HAP-1 (cell line): Measurements from ENCODE around the gene ACTN1.

Source experiments
- DNase-seq, 2 experiments: peaks; one replicate each; pipeline ENCODE4 v3.0.0-alpha.2; 2016 to 2020; ENCODE audit warnings: low spot score in 2 of 2
- H3K27me3 ChIP-seq: fragments of 250-450 bp; sonication (Bioruptor Pico); 2 replicates; pipeline ENCODE4 v1.5.1; 2020; ENCODE audit warnings: low read depth, mild to moderate bottlenecking, moderate library complexity
- H3K36me3 ChIP-seq: fragments of 250-450 bp; sonication (Bioruptor Pico); replicated peaks from 2 replicates; pipeline ENCODE4 v1.5.1; 2020; ENCODE audit warnings: mild to moderate bottlenecking
- H3K4me1 ChIP-seq: fragments of 250-450 bp; sonication (Bioruptor Pico); 2 replicates; pipeline ENCODE4 v1.5.1; 2020; ENCODE audit warnings: mild to moderate bottlenecking
- H3K4me3 ChIP-seq: fragments of 250-450 bp; sonication (Bioruptor Pico); 2 replicates; pipeline ENCODE4 v1.5.1; 2020; ENCODE audit warnings: mild to moderate bottlenecking, moderate library complexity
- H3K9me3 ChIP-seq: fragments of 250-450 bp; sonication (Bioruptor Pico); 2 replicates; pipeline ENCODE4 v1.5.1; 2020; ENCODE audit warnings: mild to moderate bottlenecking, moderate library complexity
- in situ Hi-C: fragments of 300-500 bp; cut with MboI; formaldehyde crosslinking; loops from 3 replicates; pipeline ENCODE4 v1.14.3; 2020; ENCODE audit warnings: low sequenced_read_pairs, inconsistent platforms, mixed read lengths

The ACTN1 gene

DNA sequence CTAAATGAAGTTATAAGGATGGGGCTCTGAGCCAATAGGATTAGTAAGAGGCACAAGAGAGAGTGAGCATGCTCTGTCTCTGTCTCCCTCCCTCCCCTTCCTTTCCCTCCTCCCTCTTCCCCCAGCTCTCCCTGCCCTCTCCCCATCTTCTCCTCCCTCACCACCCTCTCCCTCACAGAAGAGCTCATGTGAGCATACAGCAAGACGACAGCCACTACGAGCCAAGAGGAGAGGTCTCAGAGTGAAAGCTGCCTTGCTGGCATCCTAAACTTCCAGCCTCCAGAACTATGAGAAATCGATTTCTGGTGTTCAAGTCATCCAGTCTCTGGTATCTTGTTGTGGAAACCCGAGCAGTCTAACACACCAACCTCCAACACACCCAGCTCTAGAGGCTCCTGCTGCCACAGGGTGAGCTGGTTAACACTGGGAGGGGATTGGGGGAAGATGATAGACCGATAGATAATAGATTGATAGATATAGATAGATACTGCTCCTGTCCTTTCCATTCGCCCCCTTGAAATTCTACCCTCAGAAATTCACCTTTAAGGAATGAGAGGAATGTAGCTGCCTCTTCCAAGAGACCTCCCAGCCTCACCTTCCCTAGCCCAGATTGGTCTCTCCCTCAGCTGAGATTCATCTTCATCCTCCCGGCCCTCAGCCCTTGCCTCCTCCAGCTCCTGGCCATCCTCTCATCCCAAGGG is 25.8 kb upstream of the ACTN1 start:
- H3K4me1 ChIP-seq, result peaks cover 4% of the 10 kb centered on the region
- no peaks in the 10 kb centered on the region for H3K36me3 ChIP-seq
- no peaks in the 10 kb centered on the region for H3K9me3 ChIP-seq
- in situ Hi-C loops, result no loop called here
- no peak for DNase-seq
- H3K27me3 ChIP-seq, result no peaks in the 10 kb centered on the region
- H3K4me3 ChIP-seq, result no peak overlapping the region

DNA sequence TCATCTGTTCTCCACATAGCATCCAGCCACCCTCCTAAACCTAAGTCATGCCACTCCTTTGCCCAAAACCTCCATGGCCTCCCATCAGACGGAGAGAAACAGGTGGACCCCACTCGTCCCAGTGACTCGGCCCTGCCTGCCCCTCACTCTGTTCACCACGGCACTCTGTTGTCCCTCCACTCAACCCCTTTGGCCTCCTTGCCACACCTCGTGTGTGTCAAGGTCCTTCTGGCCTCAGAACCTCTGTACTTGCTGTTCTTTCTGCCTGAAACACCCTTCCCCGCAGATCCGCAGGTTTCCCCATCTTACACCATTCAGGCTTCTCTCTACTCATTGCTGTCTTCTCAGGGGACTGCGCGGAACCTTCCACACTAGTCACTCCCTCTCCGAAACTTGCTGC is 24.5 kb upstream of the ACTN1 start:
- H3K4me1 ChIP-seq, result peaks cover 4% of the 10 kb centered on the region
- H3K9me3 ChIP-seq, result no peaks in the 10 kb centered on the region
- no peak overlapping the region for H3K4me3 ChIP-seq
- DNase-seq, result no peak
- H3K27me3 ChIP-seq, result no peaks in the 10 kb centered on the region
- no peaks in the 10 kb centered on the region for H3K36me3 ChIP-seq
- in situ Hi-C loops, result no loop called here

DNA sequence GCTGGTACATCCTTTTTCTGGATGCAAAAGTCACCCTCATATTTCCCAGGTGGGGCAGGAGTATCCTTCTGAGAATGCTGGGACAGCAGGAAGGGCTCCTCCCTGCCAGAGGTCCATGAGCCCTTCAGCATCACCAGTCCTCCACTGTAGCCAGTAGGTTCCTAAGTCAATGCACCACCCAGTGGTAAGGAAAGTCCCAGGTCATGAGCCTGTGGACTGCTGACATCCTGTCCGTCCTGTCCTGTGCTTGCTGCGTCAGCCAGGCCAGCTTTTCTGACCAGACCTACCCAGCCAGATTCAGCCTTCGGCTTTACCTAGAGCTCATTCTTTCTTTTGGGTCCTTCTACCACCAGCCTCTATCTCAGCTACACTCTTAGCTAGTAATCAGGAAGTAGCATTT is 23.0 kb upstream of the ACTN1 start:
- Histone ChIP-seq H3K36me3 (no peaks in the 10 kb centered on the region), H3K4me3 (no peak overlapping the region), H3K27me3 (no peaks in the 10 kb centered on the region), H3K4me1 (no peaks in the 10 kb centered on the region), H3K9me3 (no peaks in the 10 kb centered on the region)
- DNase-seq, result no peak
- in situ Hi-C loops, result no loop called here

DNA sequence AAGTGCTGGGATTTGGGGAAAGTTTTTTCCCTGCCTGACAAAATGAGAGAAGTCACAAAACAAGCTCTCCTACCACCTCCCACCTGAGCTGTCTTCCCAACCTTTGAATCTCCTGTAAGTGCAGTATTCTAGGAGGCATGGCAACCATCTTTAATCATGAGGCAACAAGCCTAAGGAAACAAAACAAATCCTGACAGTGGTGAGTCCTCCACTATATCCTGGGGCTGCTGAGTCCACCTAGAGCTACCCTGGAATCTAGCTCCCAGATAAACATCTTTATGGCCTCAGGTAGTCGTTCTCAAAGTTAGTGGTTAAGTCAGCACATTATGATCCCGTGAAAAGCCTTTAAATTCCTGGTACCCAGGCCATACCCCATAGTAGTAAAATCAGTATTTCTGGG is 22.3 kb upstream of the ACTN1 start:
- Histone ChIP-seq H3K4me3 (no peak overlapping the region), H3K4me1 (no peaks in the 10 kb centered on the region), H3K27me3 (no peaks in the 10 kb centered on the region), H3K36me3 (no peaks in the 10 kb centered on the region), H3K9me3 (no peaks in the 10 kb centered on the region)
- no peak for DNase-seq
- in situ Hi-C loops, result no loop called here

DNA sequence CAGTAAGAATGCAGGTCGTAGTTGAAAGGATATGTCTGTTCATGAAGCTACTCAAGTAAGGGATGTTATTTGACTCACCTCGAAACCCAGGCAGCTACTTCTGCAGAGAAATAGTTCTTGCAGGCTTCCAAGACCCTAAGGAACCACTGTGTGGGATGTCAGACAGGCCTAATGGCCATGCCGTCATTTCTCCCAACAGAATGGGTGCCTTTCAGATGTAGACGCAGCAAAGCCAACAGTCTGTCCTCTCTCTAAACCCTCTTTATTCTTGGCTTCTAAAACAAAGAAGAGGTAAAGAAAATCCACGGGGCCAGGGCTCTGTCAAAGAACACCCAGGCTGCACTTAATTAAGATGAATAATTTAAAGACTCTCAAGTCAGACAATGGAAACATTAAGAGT is 19.0 kb upstream of the ACTN1 start:
- in situ Hi-C loops, result no loop called here
- Histone ChIP-seq H3K9me3 (no peaks in the 10 kb centered on the region; the same call in 1 of the 2 replicates), H3K4me3 (no peak overlapping the region), H3K27me3 (no peaks in the 10 kb centered on the region), H3K4me1 (no peaks in the 10 kb centered on the region), H3K36me3 (no peaks in the 10 kb centered on the region)
- no peak for DNase-seq

DNA sequence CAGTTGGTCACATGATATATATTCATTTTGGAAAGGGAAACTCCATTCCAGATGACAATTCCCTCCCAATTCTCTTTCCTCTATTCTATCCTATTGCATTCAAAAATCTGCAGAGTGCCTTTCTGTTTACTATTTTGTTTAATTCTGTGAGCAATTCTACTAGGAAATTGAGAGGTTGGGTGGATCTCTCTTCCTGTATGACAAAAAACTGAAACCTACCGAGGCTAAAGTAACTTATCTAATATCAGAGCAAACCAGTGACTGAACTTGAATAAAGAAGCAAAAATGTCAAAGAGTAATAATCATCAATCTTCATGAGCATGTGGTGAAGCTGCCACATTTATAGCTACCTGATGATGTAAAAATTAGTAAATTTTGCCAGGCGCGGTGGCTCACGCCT is 16.6 kb upstream of the ACTN1 start:
- Histone ChIP-seq H3K4me3 (no peak overlapping the region), H3K27me3 (no peaks in the 10 kb centered on the region), H3K36me3 (no peaks in the 10 kb centered on the region), H3K9me3 (no peaks in the 10 kb centered on the region; the same call in 1 of the 2 replicates), H3K4me1 (no peaks in the 10 kb centered on the region)
- in situ Hi-C loops, result no loop called here
- DNase-seq, result no peak

DNA sequence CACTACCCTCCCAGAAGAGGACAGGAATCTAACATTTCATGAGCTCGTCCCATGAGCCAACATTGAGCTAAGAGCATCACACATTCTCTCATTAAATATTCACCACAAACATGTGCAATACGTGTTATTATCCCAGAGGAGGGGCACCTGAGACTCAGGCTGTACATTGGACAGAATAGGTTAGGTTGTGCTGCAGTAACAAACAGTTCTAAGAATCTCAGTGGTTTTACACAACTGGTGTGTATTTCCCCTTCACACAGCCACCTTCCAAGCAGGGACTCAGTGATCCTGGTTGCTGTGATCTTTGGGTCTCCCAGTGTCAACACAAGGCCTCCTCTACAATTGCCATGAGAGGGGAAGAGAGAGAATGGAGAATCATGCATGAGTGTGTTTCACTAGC is 15.0 kb upstream of the ACTN1 start:
- no peaks in the 10 kb centered on the region; the same call in none of the 2 replicates for H3K9me3 ChIP-seq
- H3K4me1 ChIP-seq, result no peaks in the 10 kb centered on the region
- no peak overlapping the region for H3K4me3 ChIP-seq
- no peaks in the 10 kb centered on the region for H3K36me3 ChIP-seq
- no peak for DNase-seq
- no peaks in the 10 kb centered on the region for H3K27me3 ChIP-seq
- in situ Hi-C loops, result no loop called here

DNA sequence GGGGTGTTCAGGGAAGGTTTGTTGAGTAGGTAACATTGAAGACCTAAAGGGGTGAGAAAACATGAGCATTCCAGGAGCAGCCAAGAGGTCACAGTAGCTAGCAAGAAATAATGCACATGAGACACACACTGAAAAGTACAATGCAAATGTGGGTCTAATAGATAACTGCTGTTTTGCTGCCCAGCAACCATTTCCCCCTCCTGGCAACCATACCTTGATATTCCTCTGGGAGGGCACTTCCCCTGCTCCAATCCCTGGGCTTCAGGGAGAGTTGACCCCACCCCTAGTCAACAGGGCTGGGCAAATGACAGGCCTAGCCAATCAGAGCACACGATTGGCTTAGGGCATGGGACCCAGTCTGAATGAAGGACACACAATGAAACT is 8.5 kb upstream of the ACTN1 start:
- no peaks in the 10 kb centered on the region for H3K4me1 ChIP-seq
- no peaks in the 10 kb centered on the region for H3K36me3 ChIP-seq
- DNase-seq, result peak; percentile 45 to 70
- H3K4me3 ChIP-seq, result no peak overlapping the region
- H3K9me3 ChIP-seq, result no peaks in the 10 kb centered on the region; the same call in 1 of the 2 replicates
- in situ Hi-C loops, result no loop called here
- H3K27me3 ChIP-seq, result no peaks in the 10 kb centered on the region

DNA sequence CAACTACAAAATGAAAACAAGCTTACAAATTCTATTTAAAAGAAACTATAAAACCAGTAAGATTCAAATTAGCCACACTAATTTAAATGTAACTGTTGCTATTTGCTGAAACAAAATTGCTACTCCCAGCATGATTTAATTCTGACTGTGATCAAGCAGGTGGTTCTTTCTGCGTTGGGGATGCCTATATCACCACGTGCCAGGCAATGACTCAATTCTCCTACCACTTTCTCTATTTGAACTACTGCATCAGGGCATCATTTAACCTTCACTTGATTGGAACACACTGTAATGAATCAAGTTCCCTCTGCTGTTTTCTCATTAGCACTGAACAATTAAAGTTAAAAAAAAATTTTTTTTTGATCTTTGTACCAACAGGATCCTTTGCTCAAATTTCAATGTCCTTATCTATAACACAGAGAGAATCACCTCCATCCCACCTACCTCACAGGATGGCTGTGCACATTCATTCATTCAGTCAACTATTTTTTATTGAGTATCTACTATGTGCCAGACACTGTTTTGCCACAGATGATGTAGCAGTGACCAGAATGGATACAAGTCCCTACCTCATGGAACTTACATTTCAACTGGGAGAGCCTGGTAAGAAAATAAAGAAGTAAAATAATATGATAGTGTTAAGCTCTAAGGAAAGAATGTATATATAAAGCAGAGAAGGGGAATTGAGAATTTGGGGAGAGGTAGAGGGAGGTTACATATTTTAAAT is 8.0 kb upstream of the ACTN1 start:
- in situ Hi-C loops, result no loop called here
- Histone ChIP-seq H3K36me3 (no peaks in the 10 kb centered on the region), H3K4me1 (no peaks in the 10 kb centered on the region), H3K27me3 (no peaks in the 10 kb centered on the region), H3K4me3 (no peak overlapping the region), H3K9me3 (no peaks in the 10 kb centered on the region; the same call in 1 of the 2 replicates)
- no peak for DNase-seq

DNA sequence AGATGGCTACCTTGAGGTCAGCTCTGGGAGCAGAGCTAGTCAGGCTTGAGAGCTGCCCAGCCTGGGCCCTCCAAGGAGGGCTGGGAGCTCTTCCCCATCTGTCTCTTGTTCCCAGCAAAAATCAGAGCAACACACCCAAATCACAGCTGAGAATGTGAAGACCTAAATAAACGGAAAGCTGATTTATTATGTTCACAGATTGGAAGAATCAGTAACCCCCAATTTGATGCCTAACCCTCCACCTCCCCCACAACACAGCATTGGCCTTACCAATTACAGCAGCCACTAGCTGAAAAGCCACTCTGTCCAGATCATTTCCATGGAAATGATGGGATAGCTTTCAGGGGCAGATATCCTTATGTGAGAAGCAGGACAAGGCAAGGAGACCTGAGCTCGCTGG is 7.1 kb upstream of the ACTN1 start:
- DNase-seq, result no peak
- no peak overlapping the region for H3K4me3 ChIP-seq
- no peaks in the 10 kb centered on the region for H3K4me1 ChIP-seq
- in situ Hi-C loops, result no loop called here
- no peaks in the 10 kb centered on the region for H3K36me3 ChIP-seq
- no peaks in the 10 kb centered on the region for H3K27me3 ChIP-seq
- H3K9me3 ChIP-seq, result no peaks in the 10 kb centered on the region; the same call in 1 of the 2 replicates

DNA sequence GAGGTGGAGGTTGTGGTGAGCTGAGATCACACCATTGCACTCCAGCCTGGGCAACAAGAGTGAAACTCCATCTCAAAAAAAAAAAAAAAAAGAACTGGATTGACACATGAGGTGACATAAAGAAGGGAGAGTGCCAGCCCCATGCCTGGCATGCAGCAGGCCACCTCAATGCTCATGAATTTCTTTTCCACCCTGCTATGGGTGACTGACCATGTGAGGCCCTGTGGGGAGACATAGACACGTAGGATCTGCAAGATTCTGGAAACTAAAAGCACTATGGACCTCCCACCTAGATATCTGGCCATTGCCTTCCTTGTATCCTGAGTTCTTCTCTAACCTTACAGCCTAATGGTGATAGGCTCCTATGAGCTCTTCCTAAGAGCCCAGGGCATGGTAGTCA is 5.6 kb upstream of the ACTN1 start:
- no peak overlapping the region for H3K4me3 ChIP-seq
- H3K36me3 ChIP-seq, result no peaks in the 10 kb centered on the region
- H3K27me3 ChIP-seq, result no peaks in the 10 kb centered on the region
- no peak for DNase-seq
- no peaks in the 10 kb centered on the region; the same call in 1 of the 2 replicates for H3K9me3 ChIP-seq
- H3K4me1 ChIP-seq, result 0 out of 2 replicates have a peak, but pooled peaks cover 3% of the 10 kb centered on the region
- in situ Hi-C loops, result no loop called here

DNA sequence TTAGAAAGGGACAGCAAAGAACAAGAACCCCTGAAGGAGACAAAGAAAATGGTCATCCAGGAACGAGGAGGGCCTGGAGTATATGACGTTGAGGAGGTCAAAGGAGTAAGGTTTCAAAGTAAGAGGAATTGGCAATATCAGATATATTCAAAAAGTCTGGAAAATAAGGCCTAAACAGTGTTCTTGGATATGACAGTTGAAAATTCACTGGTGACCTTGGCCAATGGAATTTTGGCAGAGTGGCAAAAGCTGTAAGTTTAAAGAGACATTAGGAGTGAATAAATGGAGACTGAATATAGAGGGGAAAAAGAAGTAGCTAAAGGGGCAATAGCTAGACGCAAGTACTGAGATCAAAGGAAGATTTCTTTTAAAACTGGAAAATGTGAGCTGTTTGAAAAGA is 4.1 kb upstream of the ACTN1 start:
- Histone ChIP-seq H3K4me1 (0 out of 2 replicates have a peak, but pooled peaks cover 3% of the 10 kb centered on the region), H3K27me3 (no peaks in the 10 kb centered on the region), H3K4me3 (no peak overlapping the region), H3K36me3 (no peaks in the 10 kb centered on the region), H3K9me3 (no peaks in the 10 kb centered on the region)
- in situ Hi-C loops, result no loop called here
- DNase-seq, result no peak

DNA sequence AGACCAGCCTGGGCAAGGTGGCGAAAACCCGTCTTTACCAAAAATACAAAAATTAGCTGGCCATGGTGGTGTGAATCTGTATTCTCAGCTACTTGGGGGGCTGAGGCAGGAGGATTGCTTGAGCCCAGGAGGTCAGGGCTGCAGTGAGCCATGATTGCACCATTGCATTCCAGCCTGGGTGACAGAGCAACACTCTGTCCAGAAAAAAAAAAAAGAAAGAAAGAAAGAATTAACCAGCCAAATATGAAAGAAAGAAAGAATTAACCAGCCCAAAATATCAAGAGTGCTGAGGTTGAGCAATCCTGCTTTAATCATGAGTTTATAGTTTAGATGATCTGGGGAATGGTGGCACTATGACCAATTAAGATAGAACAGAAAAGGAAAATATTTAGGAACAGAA is 3.5 kb upstream of the ACTN1 start:
- Histone ChIP-seq H3K4me3 (no peak overlapping the region), H3K27me3 (no peaks in the 10 kb centered on the region), H3K36me3 (no peaks in the 10 kb centered on the region), H3K9me3 (no peaks in the 10 kb centered on the region), H3K4me1 (0 out of 2 replicates have a peak, but pooled peaks cover 3% of the 10 kb centered on the region)
- no peak for DNase-seq
- in situ Hi-C loops, result no loop called here

DNA sequence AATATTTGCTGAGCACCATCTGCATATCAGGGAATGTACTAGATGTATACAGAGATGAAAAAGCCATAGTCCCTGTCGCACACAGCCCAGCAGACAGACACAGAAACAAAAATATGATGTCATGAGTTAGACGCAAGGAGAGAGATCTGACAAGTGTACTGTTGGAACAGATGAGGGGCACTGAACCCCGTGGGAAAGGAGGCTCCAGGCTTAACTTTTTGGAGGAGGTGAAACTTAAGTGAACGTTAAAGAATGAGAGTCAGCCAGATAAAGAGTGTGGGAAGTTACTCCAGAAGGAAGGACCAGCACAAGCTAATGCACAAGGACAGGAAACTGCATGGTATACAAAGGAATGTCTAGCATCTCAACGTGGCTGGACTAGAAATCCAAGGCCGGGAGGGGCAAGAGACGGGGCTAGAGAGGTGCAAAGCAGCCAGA is 2.5 kb upstream of the ACTN1 start:
- Histone ChIP-seq H3K4me1 (peaks cover 9% of the 10 kb centered on the region; the same call in 1 of the 2 replicates), H3K9me3 (no peaks in the 10 kb centered on the region), H3K4me3 (no peak overlapping the region), H3K36me3 (no peaks in the 10 kb centered on the region; the same call in 1 of the 2 replicates), H3K27me3 (no peaks in the 10 kb centered on the region)
- in situ Hi-C loops, result no loop called here
- DNase-seq, result no peak
